ENCODE data around the gene CREG2. TPM values are rescaled to one million over a fixed set of nuclear protein-coding genes. Genes with fewer than 3 reads are reported as not detected.

Gene CREG2
- total RNA-seq, 2 donors from 2014 or later = 0.59 TPM; not detected in 1

- Histone ChIP-seq H3K4me1 (no peaks in the 10 kb centered on the region), H3K27ac (no peak overlapping the region), H3K36me3 (no peaks in the 10 kb centered on the region), H3K27me3 (no peaks in the 10 kb centered on the region), H3K9me3 (no peaks in the 10 kb centered on the region), H3K4me3 (no peak overlapping the region)
- DNase-seq (ENCODE audit: low spot score) = no peak
- TF ChIP-seq CTCF (IDR thresholded peaks at IDR 0.05) = no peak
Measured at GRCh38 chr2:101399021-101399799, 11.9 kb upstream of the CREG2 start.

GRCh38 chr2:101398116-101398821, 11.0 kb upstream of the CREG2 start:
- Histone ChIP-seq H3K4me3 (no peak overlapping the region), H3K9me3 (no peaks in the 10 kb centered on the region), H3K36me3 (no peaks in the 10 kb centered on the region), H3K4me1 (no peaks in the 10 kb centered on the region), H3K27ac (no peak overlapping the region), H3K27me3 (no peaks in the 10 kb centered on the region)
- TF ChIP-seq CTCF (IDR thresholded peaks at IDR 0.05) = no peak
- DNase-seq (ENCODE audit: low spot score) = no peak

- Histone ChIP-seq H3K4me3 (no peak overlapping the region), H3K4me1 (no peaks in the 10 kb centered on the region), H3K27me3 (no peaks in the 10 kb centered on the region), H3K36me3 (no peaks in the 10 kb centered on the region), H3K27ac (no peak overlapping the region), H3K9me3 (no peaks in the 10 kb centered on the region)
- no peak for DNase-seq (ENCODE audit: low spot score)
- TF ChIP-seq CTCF (IDR thresholded peaks at IDR 0.05) = no peak
Measured at GRCh38 chr2:101396316-101396717, 9.0 kb upstream of the CREG2 start.

- no peaks in the 10 kb centered on the region for H3K4me1 ChIP-seq
- H3K9me3 ChIP-seq = no peaks in the 10 kb centered on the region
- DNase-seq (ENCODE audit: low spot score) = no peak
- H3K36me3 ChIP-seq = no peaks in the 10 kb centered on the region
- TF ChIP-seq CTCF (IDR thresholded peaks at IDR 0.05) = no peak
- no peak overlapping the region for H3K27ac ChIP-seq
- no peaks in the 10 kb centered on the region for H3K27me3 ChIP-seq
- no peak overlapping the region for H3K4me3 ChIP-seq
Measured at GRCh38 chr2:101395545-101396315, 8.4 kb upstream of the CREG2 start.

- no peak for TF ChIP-seq CTCF (IDR thresholded peaks at IDR 0.05)
- Histone ChIP-seq H3K36me3 (no peaks in the 10 kb centered on the region), H3K27ac (no peak overlapping the region), H3K4me3 (no peak overlapping the region), H3K9me3 (no peaks in the 10 kb centered on the region), H3K4me1 (peaks cover 0 to 12% of the 10 kb centered on the region in 2 donors), H3K27me3 (no peaks in the 10 kb centered on the region)
- DNase-seq (ENCODE audit: low spot score) = no peak
Measured at GRCh38 chr2:101388232-101388631, 929 bp upstream of the CREG2 start.

Measured in right atrium auricular region (tissue), 2 donors.